Heart left ventricle (tissue), 16 donors: ENCODE measurements around the gene PRKACA. TPM values are rescaled to one million over a fixed set of nuclear protein-coding genes. Genes with fewer than 3 reads are reported as not detected.

Experiments
- ATAC-seq, 4 donors: fragments of 200-7000 bp; cut with Tn5 transposase; one replicate each; pipeline ENCODE4 v1.9.1; 2020 to 2022; ENCODE audit warnings: moderate library complexity in 4 of 4, mild to moderate bottlenecking in 3 of 4, moderate number of reproducible peaks in 1 of 4
- DNase-seq, 5 donors: peaks; one replicate each; pipeline ENCODE4 v3.0.0-alpha.2; 2020
- H3K27ac ChIP-seq, 12 donors: fragments of 200-600 bp; sonication (generic) in 4 of 12; one replicate each; pipeline versions ENCODE4 v1.5.0 to v1.8.0; 2016 to 2022; ENCODE audit warnings: mild to moderate bottlenecking in 2 of 12
- H3K27me3 ChIP-seq, 9 donors: fragments of 200-600 bp; sonication (generic) in 2 of 9; one replicate each; pipeline versions ENCODE4 v1.5.1 to v1.8.0; 2016 to 2022; ENCODE audit warnings: mild to moderate bottlenecking in 3 of 9
- H3K36me3 ChIP-seq, 9 donors: fragments of 200-600 bp; sonication (generic) in 2 of 9; one replicate each; pipeline versions ENCODE4 v1.5.0 to v1.8.0; 2018 to 2022; ENCODE audit warnings: mild to moderate bottlenecking in 2 of 9
- H3K4me1 ChIP-seq, 12 donors: fragments of 200-600 bp; sonication (generic) in 4 of 12; one replicate each; pipeline versions ENCODE4 v1.5.0 to v1.8.0; 2016 to 2022; ENCODE audit warnings: mild to moderate bottlenecking in 3 of 12
- H3K4me3 ChIP-seq, 12 donors: fragments of 200-600 bp; sonication (generic) in 4 of 12; one replicate each; pipeline versions ENCODE4 v1.5.0 to v1.8.0; 2017 to 2022; ENCODE audit warnings: mild to moderate bottlenecking in 9 of 12, moderate library complexity in 4 of 12
- H3K9me3 ChIP-seq, 12 donors: fragments of 200-600 bp; sonication (generic) in 4 of 12; one replicate each; pipeline versions ENCODE4 v1.5.0 to v1.8.0; 2016 to 2022; ENCODE audit warnings: mild to moderate bottlenecking in 1 of 12
- CTCF ChIP-seq, 12 donors: fragments of 200-600 bp; sonication (generic) in 4 of 12; IDR thresholded peaks; one replicate each; pipeline versions ENCODE4 v1.5.0 to v1.8.0; 2018 to 2022; ENCODE audit warnings: antibody characterized with exemption in 12 of 12, mild to moderate bottlenecking in 5 of 12
- POLR2A ChIP-seq, 2 donors: fragments of 450-650 bp; IDR thresholded peaks; one replicate each; pipeline ENCODE4 v1.6.1; 2017; ENCODE audit warnings: antibody characterized with exemption in 2 of 2, mild to moderate bottlenecking in 2 of 2, moderate library complexity in 2 of 2
- WGBS, 4 donors: extraction: QIAGEN DNeasy Blood & Tissue Kit in 2 of 4; methylation state at CpG; one replicate each; pipeline versions ENCODE4 v1.1.5 to v1.1.7; 2013 to 2018; 5-methylcytosine and 5-hydroxymethylcytosine counted together
- intact Hi-C, 10 donors: fragments of 100-400 bp; cut with DNase I; formaldehyde crosslinking; loops; one replicate each; pipeline versions ENCODE4 v1.11.1 to v1.14.2; 2022
- polyA plus RNA-seq, 2 donors: library from polyadenylated mRNA; stranded (reverse); fragments of 200-250 nt; gene quantifications; one replicate each; pipeline ENCODE4 v1.2.3, GENCODE V29; 2013
- total RNA-seq, 9 donors: library from RNA; depleted of rRNA in 2 of 9; stranded (reverse); fragments of >200 nt in 2 of 9; fragmentation: NEBNext Ultra II Directional in 3 of 9; extraction: Animal tissue kit (Norgen Biotek cat#: 25700) in 3 of 9; gene quantifications; one replicate each; pipeline versions ENCODE4 v1.1.0 to v1.2.4, GENCODE V29; 2016 to 2023
- donor health status: ischemic (EF 13 %, LVEDD 7.1; RV severe dilation, severe dysfunction).
- donor health status: healthy with polysubstance abuse.
- donor health status: DM: no; HTN: yes; CAD: no.
- donor health status: DM: no; HTN: no; CAD: no.
- donor health status: ischemic (EF 25% LVEDD 6.9; RV normal size, moderate dysfunction).
- donor health status: ischemic (EF 25% LVEDD 5.7; RV mildly dilated, moderate dysfunction).
- donor health status: healthy.
- donor health status: DM: yes; HTN: yes; CAD: no.
- donor health status: ischemic (EF 35%, LVEDD 5.7; RV mildly dilated, moderate dysfunction).
- donor health status: nonischemic (EF 11% LVEDD 7.7; RV severe dilation, severe dysfunction).
- donor health status: DM: yes; HTN: yes; CAD: no.
- donor health status: PGD.
- donor health status: ischemic (EF 29% LVEDD 5.4; RV normal size, mild dysfunction).
- donor health status: nonischemic (EF 23%, LVEDD 6.1; RV moderate dilation, normal function).

Gene PRKACA
- total and polyA plus RNA-seq, 11 donors = 216 to 554 (median 454) TPM

DNA sequence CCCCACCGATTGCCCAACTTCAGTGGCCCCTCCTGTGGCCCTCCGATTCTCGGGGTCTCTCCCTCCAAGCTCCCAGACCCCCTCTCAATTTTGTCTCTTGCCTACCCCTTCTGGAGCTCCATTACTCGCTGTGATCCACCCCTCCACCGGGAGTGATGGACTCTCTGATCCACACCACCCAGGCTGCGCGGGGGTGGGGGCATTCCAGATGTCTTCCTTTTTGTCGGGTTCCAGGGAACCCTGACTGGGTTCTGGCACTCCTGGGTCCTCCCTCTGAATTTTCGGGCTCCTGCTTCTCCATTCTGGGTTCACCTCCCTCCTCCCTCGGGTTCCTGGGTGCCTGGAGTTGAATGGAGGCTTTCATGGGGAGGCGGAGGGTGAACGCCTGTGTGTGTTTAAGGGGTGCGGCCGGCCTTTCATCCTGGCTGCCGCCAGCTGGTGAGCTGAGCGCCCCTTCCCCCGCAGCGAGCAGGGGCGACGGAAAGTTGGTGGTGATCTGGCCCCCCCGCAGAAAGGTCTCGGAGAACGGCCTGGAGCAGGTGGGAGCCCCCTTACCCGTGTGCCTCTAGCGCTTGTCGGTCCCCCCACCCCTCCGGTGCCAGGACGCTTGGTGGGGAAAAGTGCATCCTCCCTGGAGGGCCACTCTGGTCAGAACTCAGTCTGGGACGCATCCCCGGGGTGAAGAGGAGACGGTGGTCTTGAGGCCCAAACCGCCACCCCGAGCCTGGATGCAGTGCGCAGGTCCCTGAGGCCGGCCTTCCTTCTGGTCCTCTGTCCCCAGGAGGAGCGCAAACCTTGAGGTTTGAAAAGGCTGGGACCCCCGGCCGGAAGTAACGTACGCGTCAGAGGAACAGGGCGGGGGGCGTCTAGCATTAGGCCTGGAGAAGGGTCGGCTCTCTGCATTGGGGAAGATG lies 43.4 kb downstream of the PRKACA start:
- H3K4me1 ChIP-seq = peaks cover 0 to 51% (median 25%) of the 10 kb centered on the region in 12 donors
- no peaks in the 10 kb centered on the region for H3K9me3 ChIP-seq
- H3K27ac ChIP-seq = peak overlapping the region; percentile 69 to 98 (median 91)
- WGBS, 4 donors = 3 to 5% (median 4%) methylated on average over 26 to 44 of the region's 44 CpGs
- peak overlapping the region; percentile 45 to 89 (median 74) for H3K4me3 ChIP-seq
- no peak for TF ChIP-seq CTCF (IDR thresholded peaks at IDR 0.05)
- TF ChIP-seq POLR2A (IDR thresholded peaks at IDR 0.05) = no peak
- no peaks in the 10 kb centered on the region for H3K27me3 ChIP-seq
- H3K36me3 ChIP-seq = no peaks in the 10 kb centered on the region
- ATAC-seq = peak in 2 of 4 donors; percentile 1 to 2
- intact Hi-C loops = loop anchor here (1.0 to 10.0 kb wide), 9 partner anchors 43 to 479 kb away; partner anchors contain the start of genes ASF1B (in 5 of the 10), PRKACA (in 2 of the 10), DCAF15 (in 1 of the 10) and RFX1 (in 1 of the 10)
- peak in 1 of 5 donors; percentile 36 for DNase-seq

GRCh38 chr19:14073261-14073924 lies 44.2 kb downstream of the PRKACA start:
- H3K4me1 ChIP-seq = peaks cover 0 to 47% (median 25%) of the 10 kb centered on the region in 12 donors
- peak overlapping the region; percentile 69 to 98 (median 91) for H3K27ac ChIP-seq
- no peaks in the 10 kb centered on the region for H3K9me3 ChIP-seq
- no peaks in the 10 kb centered on the region for H3K36me3 ChIP-seq
- H3K4me3 ChIP-seq = peak overlapping the region; percentile 56 to 89 (median 74)
- ATAC-seq = peak; percentile 13 to 62 (median 53)
- intact Hi-C loops = loop anchor here in 7 of 10 donors (1.0 to 10.0 kb wide), 9 partner anchors 44 to 479 kb away; partner anchors contain the start of genes ASF1B (in 2 of the 7), PRKACA (in 2 of the 7), DCAF15 (in 1 of the 7) and RFX1 (in 1 of the 7)
- no peaks in the 10 kb centered on the region for H3K27me3 ChIP-seq
- 0 to 1% (median 0%) methylated on average over 11 to 106 of the region's 106 CpGs for WGBS, 4 donors
- TF ChIP-seq CTCF (IDR thresholded peaks at IDR 0.05) = peak in 10 of 12 donors; percentile 19 to 89 (median 47)
- peak in 1 of 2 donors; percentile 38 for TF ChIP-seq POLR2A (IDR thresholded peaks at IDR 0.05)
- DNase-seq = peak; percentile 77 to 89 (median 82)

DNA sequence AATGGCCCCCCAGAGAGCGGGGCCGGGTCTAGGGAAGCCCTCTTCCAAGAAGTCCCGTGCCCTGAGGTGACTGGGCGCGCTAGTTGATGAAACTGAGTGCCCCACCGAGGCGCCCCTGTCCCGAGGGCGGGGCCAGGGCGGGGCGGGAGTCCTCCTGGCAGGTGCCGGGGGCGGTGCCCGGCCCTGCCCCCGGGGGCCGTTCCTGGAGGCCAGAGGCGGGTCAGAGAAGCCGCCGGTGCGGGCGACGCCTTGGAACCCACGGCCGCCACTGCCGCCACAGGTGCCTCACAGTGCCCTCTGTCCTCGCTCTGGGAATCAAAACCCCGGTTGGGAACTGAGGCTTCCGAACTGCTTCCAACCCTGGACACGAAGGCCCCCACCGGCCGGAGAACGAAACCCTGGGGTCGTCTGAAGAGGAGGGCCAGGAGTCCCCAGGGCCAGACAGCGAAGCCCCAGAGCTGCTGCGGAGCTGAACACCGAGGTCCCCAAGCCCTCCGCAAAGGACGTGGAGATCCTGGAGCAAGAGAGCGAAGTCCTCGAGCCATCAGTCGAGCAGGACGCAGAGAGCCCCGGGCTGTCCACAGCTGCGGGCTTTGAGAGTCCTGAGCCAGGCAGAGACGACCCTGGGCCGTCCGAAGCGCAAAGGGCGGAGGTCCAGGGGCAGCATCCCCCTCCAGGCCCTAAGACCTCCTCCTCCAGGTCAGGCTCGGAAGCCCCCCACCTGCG lies 44.9 kb downstream of the PRKACA start, which contains the start of gene MISP3:
MISP3 (plus strand) TSS at position 252 of the 726 bp plus-strand sequence. CDS start 524 bp downstream, outside the sequence.
- peak within 1 kb of the TSS; percentile 69 to 98 (median 91) for H3K27ac ChIP-seq
- WGBS, 4 donors = 0 to 2% (median 1%) methylated on average over 14 to 51 of the region's 51 CpGs
- ATAC-seq (peak in 3 of 4 donors; percentile 19 to 43 (median 33)), DNase-seq (peak; percentile 50 to 74 (median 58))
- H3K9me3 ChIP-seq = no peaks in the 10 kb centered on the region
- intact Hi-C loops = loop anchor here in 7 of 10 donors (1.0 to 10.0 kb wide), 9 partner anchors 45 to 478 kb away; partner anchors contain the start of genes ASF1B (in 2 of the 7), PRKACA (in 2 of the 7), DCAF15 (in 1 of the 7) and RFX1 (in 1 of the 7)
- peak in 1 of 2 donors; percentile 57 for TF ChIP-seq POLR2A (IDR thresholded peaks at IDR 0.05)
- no peak for TF ChIP-seq CTCF (IDR thresholded peaks at IDR 0.05)
- no peaks in the 10 kb centered on the region for H3K27me3 ChIP-seq
- no peaks in the 10 kb centered on the region for H3K36me3 ChIP-seq
- peak within 1 kb of the TSS; percentile 56 to 89 (median 74) for H3K4me3 ChIP-seq
- peaks cover 0 to 45% (median 25%) of the 10 kb centered on the region in 12 donors for H3K4me1 ChIP-seq
